Measurements from ENCODE around the gene BLZF1.

- TF ChIP-seq CTCF (IDR thresholded peaks at IDR 0.05; ENCODE audit: low read depth, low read length, poor library complexity, severe bottlenecking) (no peak), EZH2phosphoT487 (IDR thresholded peaks at IDR 0.05; ENCODE audit: borderline replicate concordance, low read length) (no peak)
Observed at GRCh38 chr1:169387399-169387798, 19.4 kb downstream of the BLZF1 start.
